Adipose tissue (tissue), 3 donors: ENCODE data around the gene CDH1. TPM values are rescaled to one million over a fixed set of nuclear protein-coding genes. Genes with fewer than 3 reads are reported as not detected.

Experiments used
- H3K27ac ChIP-seq: one replicate; pipeline ENCODE4 v1.5.1; 2013; ENCODE audit warnings: low read depth, low read length
- WGBS, 3 donors: extraction: QIAGEN DNeasy Blood & Tissue Kit; methylation state at CpG; one replicate each; pipeline ENCODE4 v1.1.7; 2013; 5-methylcytosine and 5-hydroxymethylcytosine counted together
- polyA plus RNA-seq, 3 donors: library from polyadenylated mRNA; stranded (reverse); fragments of 200-250 nt; gene quantifications; one replicate each; pipeline ENCODE4 v1.2.3, GENCODE V29; 2013
- donor health status: healthy with polysubstance abuse.
- donor health status: Bipolar disorder and iron deficiency.
- donor health status: healthy.

CDH1 gene
- polyA plus RNA-seq, 3 donors: 2.0 to 69.4 (median 4.6) TPM

- 89 to 93% (median 91%) methylated on average over 4 of the region's 4 CpGs for WGBS, 3 donors
- H3K27ac ChIP-seq: no peak overlapping the region
These were observed 14.1 kb downstream of the CDH1 start for GRCh38 chr16:68751160-68751559.

DNA sequence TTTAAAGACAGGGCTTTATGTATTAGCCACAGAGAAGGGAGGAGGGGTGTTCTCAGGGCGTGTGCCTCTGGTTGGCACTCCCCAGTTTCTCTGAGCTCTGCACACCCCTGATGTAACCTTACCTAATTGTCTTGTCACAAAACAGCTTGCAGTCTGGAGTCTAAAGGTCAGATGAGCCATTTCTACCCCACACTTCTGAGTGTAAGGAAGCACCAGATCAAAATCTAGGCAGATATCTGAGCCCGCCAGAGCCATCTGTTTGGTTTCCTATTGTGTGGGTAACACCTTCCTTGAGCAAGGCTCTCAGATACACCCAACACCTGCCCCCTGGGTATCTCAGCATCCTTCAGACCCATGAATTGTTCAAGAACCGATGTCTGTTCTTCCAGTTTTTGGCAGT lies 15.5 kb downstream of the CDH1 start:
- H3K27ac ChIP-seq: no peak overlapping the region
- WGBS, 3 donors: 56 to 70% (median 64%) methylated on average over 3 of the region's 3 CpGs

DNA sequence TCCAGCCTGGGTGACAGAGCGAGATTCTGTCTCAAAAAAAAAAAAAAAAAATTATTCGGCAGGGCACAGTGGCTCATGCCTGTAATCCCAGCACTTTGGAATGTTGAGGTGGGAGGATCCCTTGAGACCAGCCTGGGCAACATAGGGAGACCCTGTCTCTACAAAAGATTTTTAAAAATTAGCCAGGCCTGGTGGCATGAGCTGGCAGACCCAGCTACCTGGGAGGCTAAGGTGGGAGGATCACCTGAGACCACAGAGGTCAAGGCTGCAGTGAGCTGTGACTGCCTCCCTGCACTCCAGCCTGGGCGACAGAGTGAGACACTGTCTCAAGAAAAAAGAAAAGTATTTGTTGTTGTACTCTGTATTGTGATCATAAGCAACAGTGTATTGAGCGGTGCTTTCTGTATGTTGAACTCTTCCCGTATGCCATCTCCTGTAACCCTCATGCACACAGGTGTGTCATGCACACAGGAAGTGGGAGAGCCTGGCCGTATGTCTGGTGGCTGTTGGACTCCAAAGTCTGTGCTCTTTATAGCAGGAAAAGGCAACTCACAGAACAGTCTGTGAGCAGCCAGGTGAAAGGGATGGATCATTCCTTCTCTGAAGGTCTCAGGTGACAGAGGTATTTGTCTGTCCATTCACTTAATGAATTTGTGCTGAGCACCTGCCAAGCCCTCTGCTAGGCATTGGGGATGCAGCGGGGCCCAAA lies 17.1 kb downstream of the CDH1 start:
- WGBS, 3 donors: 60 to 82% (median 78%) methylated on average over 7 of the region's 7 CpGs
- H3K27ac ChIP-seq: no peak overlapping the region

DNA sequence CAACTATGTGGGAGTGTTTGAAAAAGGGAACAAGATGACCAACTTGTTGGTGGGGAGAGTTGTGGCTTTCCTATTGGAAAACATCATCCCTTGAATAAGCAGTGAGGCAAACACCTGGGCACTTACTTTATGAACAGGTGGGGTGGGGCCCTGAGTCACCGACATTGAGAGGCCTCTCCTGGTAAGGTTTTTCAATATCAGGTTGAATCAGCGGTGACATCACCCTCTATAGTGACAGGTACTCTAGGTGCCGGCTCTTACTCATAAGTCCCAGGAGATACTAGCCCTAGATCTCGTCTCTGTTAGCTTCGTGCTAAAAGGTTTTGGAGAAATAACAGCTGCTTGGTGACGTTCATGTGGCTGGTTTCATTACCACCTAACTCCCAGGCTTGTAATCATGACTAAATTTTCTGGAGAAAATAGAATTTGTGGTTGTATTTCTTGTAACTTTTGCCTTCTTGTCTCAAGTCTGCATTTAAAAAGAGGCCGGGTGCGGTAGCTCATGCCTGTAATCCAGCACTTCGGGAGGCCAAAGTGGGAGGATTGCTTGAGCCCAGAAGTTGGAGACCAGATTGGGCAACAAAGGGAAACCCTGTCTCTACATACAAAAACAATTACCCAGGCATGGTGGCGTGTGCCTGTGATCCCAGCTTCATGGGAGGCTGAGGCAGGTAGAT lies 19.3 kb downstream of the CDH1 start:
- no peak overlapping the region for H3K27ac ChIP-seq
- 57 to 72% (median 65%) methylated on average over 10 of the region's 10 CpGs for WGBS, 3 donors

DNA sequence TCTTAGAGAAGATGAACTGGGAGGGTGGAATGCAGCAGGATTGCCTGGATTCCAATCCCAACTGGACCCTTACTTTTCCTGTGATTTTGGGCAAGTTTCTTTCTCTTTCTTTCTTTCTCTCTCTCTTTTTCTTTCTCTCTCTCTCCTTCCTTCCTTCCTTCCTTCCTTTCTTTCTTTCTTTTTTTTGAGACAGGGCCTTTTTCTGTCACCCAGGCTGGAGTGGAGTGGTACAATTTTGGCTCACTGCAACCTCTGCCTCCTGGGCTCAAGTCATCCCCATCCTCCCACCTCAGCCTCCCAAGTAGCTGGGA lies 20.5 kb downstream of the CDH1 start:
- H3K27ac ChIP-seq: no peak overlapping the region

GRCh38 chr16:68759062-68759461 lies 22.0 kb downstream of the CDH1 start:
- 93 to 96% (median 95%) methylated on average over 6 of the region's 6 CpGs for WGBS, 3 donors
- H3K27ac ChIP-seq: no peak overlapping the region

DNA sequence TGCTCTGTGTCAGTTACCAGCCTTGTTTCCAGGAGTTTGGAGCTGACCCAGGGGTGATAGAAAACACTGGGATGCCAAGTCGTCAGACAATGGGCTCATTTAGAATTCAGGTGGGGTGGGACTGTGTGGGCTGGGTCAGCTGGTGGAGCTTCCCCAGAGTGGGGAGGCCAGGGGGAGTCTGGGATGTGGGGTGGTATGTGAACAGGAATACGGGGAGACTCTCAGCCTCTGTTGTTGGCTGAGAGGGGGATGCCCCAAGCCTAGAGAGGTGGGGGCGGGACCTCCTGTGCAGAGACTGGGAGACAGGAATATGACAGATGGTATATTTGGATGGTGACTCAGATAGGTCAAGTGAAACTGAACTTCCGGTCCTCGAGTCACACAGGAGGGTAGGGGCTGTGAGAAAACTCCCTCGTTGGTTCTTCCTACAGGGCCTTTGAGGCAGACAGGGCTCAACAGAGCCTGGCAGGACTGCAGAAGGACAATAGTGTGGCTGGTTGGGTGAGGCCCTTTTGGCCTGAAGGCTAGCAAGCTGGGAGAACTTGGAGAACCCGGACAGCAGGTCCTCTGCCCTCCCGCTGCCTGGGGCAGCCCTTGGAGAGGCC lies 23.7 kb downstream of the CDH1 start:
- 58 to 65% (median 65%) methylated on average over 8 of the region's 8 CpGs for WGBS, 3 donors
- no peak overlapping the region for H3K27ac ChIP-seq

- no peak overlapping the region for H3K27ac ChIP-seq
- WGBS, 3 donors: 38 to 45% (median 39%) methylated on average over 6 of the region's 6 CpGs
These were observed 26.1 kb downstream of the CDH1 start for GRCh38 chr16:68762996-68763756.

GRCh38 chr16:68764862-68765261 lies 27.8 kb downstream of the CDH1 start:
- H3K27ac ChIP-seq: no peak overlapping the region
- 67 to 76% (median 72%) methylated on average over 8 of the region's 8 CpGs for WGBS, 3 donors

DNA sequence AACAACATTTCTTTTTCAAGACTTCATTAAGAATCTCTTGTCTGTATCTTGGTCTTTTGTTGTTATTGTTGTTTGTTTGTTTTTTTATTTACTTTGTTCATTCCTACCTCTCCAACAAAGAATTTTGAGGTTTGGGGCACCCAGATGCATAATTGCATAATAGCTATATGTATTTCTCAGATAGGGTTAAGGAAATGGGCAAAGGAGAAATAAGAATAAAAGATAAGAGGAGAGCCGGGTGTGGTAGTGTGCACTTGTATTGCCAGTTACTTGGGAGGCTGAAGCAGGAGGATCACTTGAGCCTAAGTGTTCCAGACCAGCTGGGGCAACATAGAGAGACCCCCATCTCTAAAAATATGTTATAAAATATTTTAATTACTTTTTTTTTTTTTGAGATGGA lies 30.5 kb downstream of the CDH1 start:
- 42 to 58% (median 47%) methylated on average over 1 of the region's 1 CpG for WGBS, 3 donors
- no peak overlapping the region for H3K27ac ChIP-seq

GRCh38 chr16:68768175-68768574 lies 31.1 kb downstream of the CDH1 start:
- no peak overlapping the region for H3K27ac ChIP-seq
- WGBS, 3 donors: 84 to 89% (median 84%) methylated on average over 7 of the region's 7 CpGs

- H3K27ac ChIP-seq: no peak overlapping the region
- 60 to 91% (median 87%) methylated on average over 2 of the region's 2 CpGs for WGBS, 3 donors
These were observed 31.7 kb downstream of the CDH1 start for GRCh38 chr16:68768771-68769170.

DNA sequence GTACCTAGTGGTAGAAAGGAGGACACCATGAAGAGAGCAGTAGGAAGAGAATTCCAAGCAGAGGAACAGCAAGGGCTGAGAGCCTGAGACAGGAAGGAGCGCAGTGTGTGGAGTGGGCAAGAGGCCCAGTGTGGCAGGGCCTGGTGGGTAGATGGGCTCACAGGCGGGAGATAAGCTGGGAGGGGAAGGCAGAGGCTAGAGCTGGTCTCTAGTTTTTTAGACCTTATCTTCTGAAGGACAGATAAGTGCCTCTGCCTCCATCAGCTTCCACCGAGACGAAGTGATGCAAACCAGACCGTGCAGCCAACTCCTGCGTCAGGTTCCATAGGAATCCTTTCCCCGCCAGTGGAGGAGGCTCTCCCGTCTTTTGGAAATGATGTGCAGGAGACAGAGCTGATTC lies 33.6 kb downstream of the CDH1 start:
- WGBS, 3 donors: 56 to 64% (median 62%) methylated on average over 8 of the region's 8 CpGs

DNA sequence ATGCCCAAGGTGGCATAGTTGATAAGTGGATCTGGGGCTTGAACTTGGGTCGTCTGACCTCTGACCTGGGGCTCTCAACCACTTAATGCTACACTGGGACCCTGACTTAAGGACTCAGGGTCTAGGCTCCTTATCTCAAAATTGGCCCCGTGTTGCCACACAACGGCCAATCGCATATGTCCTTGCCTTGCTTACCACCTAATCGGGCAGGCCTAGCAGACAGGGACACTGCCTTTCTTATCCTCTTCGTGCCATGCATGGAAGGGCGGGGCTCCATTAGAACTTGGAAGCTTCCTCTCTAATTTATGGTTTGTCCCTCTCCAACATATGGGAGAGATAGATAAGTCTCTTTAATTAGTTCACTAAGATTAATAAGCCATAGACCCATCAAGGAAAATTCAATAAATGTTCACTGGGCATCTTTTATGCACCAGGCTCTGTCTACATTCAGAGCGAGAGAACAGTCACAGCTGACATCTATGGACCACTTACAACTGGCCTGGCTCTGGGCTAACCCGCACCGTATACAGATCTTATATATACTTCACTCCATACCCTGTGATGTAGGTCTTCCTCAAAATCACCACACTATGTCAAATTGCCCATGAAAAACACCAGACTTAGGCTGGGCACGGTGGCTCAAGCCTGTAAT lies 35.1 kb downstream of the CDH1 start:
- WGBS, 3 donors: 85 to 94% (median 93%) methylated on average over 11 of the region's 11 CpGs

More for the DNA sequence above, 33.6 kb downstream of the CDH1 start:
- H3K27ac ChIP-seq: no peak overlapping the region

GRCh38 chr16:68772871-68773270 lies 35.8 kb downstream of the CDH1 start:
- WGBS, 3 donors: 67 to 94% (median 93%) methylated on average over 2 of the region's 2 CpGs
- no peak overlapping the region for H3K27ac ChIP-seq

More for the DNA sequence above, 35.1 kb downstream of the CDH1 start:
- H3K27ac ChIP-seq: no peak overlapping the region

- 76 to 82% (median 76%) methylated on average over 7 of the region's 7 CpGs for WGBS, 3 donors
These were observed 38.0 kb downstream of the CDH1 start for GRCh38 chr16:68774982-68775634.

DNA sequence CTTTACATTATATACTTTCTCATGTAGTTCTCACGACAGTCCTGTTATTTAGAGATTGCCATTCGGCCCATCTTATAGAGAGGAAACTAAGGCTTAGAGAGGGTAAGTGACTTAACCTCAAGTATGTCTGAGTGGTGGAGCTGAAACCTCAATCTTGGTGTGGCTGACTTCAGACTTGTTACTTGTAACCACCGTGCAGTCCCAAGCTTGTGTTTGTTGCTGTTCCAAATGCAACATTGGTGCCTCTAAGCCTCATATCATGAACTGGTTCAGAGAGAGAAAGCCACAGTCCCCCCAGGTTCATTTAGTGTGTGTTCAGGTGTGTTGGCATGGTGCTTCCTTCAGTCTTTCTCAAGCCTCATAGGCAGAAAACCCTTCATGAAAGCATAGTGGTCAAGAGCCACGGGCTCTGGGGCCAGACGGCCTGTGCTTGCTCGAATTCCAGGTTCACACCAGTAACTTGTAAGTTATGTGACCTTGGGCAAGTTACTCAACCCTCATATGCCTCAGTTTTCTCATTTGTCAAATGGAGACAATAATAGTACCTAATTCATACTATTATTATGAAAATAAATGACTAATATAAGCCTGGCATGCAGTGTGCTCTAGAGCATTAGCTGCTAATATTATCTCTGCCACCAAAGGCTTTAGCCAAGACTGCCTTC lies 39.9 kb downstream of the CDH1 start:
- 28 to 70% (median 67%) methylated on average over 6 of the region's 6 CpGs for WGBS, 3 donors
- no peak overlapping the region for H3K27ac ChIP-seq

More at GRCh38 chr16:68774982-68775634, 38.0 kb downstream of the CDH1 start:
- no peak overlapping the region for H3K27ac ChIP-seq
